ENCODE results near the gene GHITM.
A peak's percentile ranks its signal among the peaks of the same experiment; 100 is the strongest.
"Not testable (repeated sequence)": the region's sequence is repeated elsewhere in the genome, so short reads cannot be mapped to it uniquely, and the experiment has no call there.

Gene GHITM

DNA sequence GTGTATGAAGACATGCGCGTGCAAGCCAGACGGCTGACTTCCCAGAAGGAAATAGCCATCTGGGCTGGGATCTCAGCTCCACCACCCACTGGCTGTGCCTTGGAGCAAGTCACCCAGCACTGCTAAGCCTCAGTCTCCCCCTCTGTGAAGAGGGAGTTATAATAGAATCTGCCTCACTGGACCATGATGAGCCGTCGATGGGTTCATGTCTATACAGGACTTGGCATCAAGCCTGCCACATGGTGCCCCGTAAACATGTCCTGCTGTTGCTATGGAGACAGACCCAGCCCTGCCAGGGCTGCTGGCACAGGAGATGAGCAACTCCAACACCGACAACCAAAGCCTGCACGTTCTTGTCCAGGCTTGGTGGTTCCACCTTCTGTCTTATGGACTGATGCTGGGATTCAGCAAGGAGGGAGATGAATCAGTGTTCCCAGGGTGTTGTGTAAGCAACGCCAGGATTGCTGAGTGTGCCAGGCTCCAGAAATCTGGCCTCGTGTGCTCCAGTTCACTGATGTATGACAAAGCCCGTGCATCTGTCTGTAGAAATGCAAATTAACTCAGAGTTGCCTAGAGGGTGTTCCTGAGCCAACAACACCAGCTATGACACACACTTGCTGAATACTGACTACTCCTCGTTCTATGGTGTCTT, 39.9 kb downstream of the GHITM start:
- Histone ChIP-seq H3K36me3 (ENCODE audit: control insufficient read depth, low read depth, low read length) (no peaks in the 10 kb centered on the region), H3K9ac (ENCODE audit: low read length) (no peak overlapping the region), H3K4me1 (ENCODE audit: control insufficient read depth, low read depth, low read length) (no peaks in the 10 kb centered on the region), H3K27ac (ENCODE audit: low read length) (no peak overlapping the region), H3K27me3 (ENCODE audit: control insufficient read depth, insufficient read depth, low read length) (no peaks in the 10 kb centered on the region), H3K4me3 (ENCODE audit: low read length) (no peak overlapping the region), H3K9me3 (ENCODE audit: control insufficient read depth, low read depth, low read length) (no peaks in the 10 kb centered on the region)

DNA sequence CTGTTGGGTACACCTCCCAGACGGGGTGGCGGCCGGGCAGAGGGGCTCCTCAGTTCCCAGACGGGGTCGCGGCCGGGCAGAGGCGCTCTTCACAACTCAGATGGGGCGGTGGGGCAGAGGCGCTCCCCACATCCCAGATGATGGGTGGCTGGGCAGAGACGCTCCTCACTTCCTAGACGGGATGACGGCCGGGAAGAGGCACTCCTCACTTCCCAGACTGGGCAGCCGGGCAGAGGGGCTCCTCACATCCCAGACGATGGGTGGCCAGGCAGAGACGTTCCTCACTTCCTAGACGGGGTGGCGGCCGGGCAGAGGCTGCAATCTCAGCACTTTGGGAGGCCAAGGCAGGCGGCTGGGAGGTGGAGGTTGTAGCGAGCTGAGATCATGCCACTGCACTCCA, 41.1 kb downstream of the GHITM start:
- not testable (repeated sequence) for H3K9me3 ChIP-seq (ENCODE audit: control insufficient read depth, low read depth, low read length); H3K27me3 ChIP-seq (ENCODE audit: control insufficient read depth, insufficient read depth, low read length); H3K36me3 ChIP-seq (ENCODE audit: control insufficient read depth, low read depth, low read length); H3K4me3 ChIP-seq (ENCODE audit: low read length); H3K9ac ChIP-seq (ENCODE audit: low read length); H3K27ac ChIP-seq (ENCODE audit: low read length); H3K4me1 ChIP-seq (ENCODE audit: control insufficient read depth, low read depth, low read length)

DNA sequence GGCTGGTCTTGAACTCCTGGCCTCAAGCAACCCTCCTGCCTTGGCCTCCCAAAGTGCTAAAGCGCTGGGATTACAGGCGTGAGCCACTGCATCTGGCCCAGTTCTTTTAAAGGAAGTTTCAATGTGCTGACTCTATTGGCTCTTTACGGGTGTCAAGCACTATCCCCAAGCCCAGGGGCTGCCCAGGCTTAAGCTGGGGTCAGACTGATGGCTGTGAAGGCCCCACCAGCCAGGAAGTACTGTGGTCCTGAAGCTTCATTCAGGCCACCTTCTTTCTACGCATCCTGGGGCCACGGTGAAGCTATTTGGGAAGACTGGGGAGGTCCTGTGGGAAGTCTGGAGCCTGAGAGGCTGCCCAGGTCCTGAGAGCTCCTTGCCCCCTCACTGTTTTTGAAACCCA, 42.3 kb downstream of the GHITM start:
- Histone ChIP-seq H3K36me3 (ENCODE audit: control insufficient read depth, low read depth, low read length) (no peaks in the 10 kb centered on the region), H3K9ac (ENCODE audit: low read length) (no peak overlapping the region), H3K9me3 (ENCODE audit: control insufficient read depth, low read depth, low read length) (no peaks in the 10 kb centered on the region), H3K4me3 (ENCODE audit: low read length) (no peak overlapping the region), H3K27ac (ENCODE audit: low read length) (no peak overlapping the region), H3K4me1 (ENCODE audit: control insufficient read depth, low read depth, low read length) (no peaks in the 10 kb centered on the region), H3K27me3 (ENCODE audit: control insufficient read depth, insufficient read depth, low read length) (no peaks in the 10 kb centered on the region)

DNA sequence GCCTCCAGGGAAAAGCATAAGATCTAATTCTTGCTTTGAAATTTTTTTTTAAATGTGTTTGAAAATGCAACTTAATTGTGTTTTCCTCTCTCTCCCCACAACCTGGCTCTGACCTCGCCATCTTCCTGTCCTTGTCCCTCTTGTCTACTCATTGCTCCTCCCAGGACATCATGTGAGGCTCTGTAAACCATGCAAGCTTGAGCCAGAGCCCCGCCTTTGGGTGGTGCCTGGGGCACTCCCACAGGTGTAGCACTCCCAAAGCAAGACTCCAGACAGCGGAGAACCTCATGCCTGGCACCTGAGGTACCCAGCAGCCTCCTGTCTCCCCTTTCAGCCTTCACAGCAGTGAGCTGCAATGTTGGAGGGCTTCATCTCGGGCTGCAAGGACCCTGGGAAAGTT, 45.2 kb downstream of the GHITM start:
- Histone ChIP-seq H3K4me1 (ENCODE audit: control insufficient read depth, low read depth, low read length) (no peaks in the 10 kb centered on the region), H3K36me3 (ENCODE audit: control insufficient read depth, low read depth, low read length) (no peaks in the 10 kb centered on the region), H3K27ac (ENCODE audit: low read length) (no peak overlapping the region), H3K9me3 (ENCODE audit: control insufficient read depth, low read depth, low read length) (no peaks in the 10 kb centered on the region), H3K4me3 (ENCODE audit: low read length) (no peak overlapping the region), H3K27me3 (ENCODE audit: control insufficient read depth, insufficient read depth, low read length) (no peaks in the 10 kb centered on the region), H3K9ac (ENCODE audit: low read length) (no peak overlapping the region)

DNA sequence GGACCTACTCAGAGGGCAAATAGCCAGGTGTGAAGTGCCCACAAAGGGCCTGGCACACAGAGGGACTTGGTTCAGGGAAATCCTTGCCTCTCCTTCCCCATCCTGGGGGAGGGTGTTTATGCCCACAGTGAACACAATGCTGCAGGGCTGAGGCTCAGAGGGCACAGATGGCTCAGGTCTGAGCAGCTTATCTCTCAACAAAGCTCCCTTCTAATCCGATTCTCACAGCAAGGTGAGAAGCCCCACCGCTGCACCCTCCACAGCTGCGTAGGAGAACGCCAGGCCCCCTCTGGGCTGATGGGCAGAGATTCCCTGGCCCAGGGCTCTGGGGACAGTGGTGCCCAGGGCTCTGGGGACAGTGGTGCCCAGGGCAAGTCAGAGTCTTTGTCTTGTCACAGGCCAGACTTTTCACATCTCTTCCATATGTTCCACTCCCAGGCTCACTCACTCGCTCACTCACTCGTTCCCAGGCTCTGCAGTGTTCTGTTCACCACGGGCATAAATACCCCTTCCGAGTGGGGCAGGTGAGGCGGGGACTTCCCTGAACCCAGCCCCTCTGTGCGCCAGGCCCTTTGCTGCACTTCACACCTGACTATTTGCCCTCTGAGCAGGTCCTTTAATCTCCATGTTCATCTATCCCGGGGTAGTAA, 46.3 kb downstream of the GHITM start:
- H3K9me3 ChIP-seq (ENCODE audit: control insufficient read depth, low read depth, low read length) = no peaks in the 10 kb centered on the region
- H3K4me3 ChIP-seq (ENCODE audit: low read length) = no peak overlapping the region
- H3K27ac ChIP-seq (ENCODE audit: low read length) = no peak overlapping the region
- H3K9ac ChIP-seq (ENCODE audit: low read length) = no peak overlapping the region
- H3K36me3 ChIP-seq (ENCODE audit: control insufficient read depth, low read depth, low read length) = no peaks in the 10 kb centered on the region
- H3K27me3 ChIP-seq (ENCODE audit: control insufficient read depth, insufficient read depth, low read length) = no peaks in the 10 kb centered on the region
- no peaks in the 10 kb centered on the region for H3K4me1 ChIP-seq (ENCODE audit: control insufficient read depth, low read depth, low read length)

DNA sequence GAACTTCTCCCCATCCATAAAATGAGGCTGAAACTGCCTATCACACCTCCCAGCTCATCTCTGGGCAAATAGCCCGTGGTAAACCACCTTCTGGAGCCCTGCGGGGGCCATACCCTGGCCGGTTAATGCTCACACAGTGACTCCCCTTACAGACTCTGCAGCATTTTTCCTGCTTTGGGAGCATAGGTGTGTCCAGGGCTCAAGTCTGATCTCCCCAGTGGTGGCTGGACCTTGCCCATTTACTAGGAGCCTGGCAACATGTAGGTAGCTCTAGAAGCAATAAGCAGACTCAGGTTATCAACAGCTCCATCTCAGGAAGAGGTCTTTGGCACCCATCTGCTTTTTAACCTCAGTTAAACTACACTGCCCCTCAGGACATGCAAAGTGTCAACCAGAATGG, 49.5 kb downstream of the GHITM start:
- no peaks in the 10 kb centered on the region for H3K36me3 ChIP-seq (ENCODE audit: control insufficient read depth, low read depth, low read length)
- H3K9me3 ChIP-seq (ENCODE audit: control insufficient read depth, low read depth, low read length) = no peaks in the 10 kb centered on the region
- H3K4me3 ChIP-seq (ENCODE audit: low read length) = no peak overlapping the region
- H3K9ac ChIP-seq (ENCODE audit: low read length) = no peak overlapping the region
- no peaks in the 10 kb centered on the region for H3K4me1 ChIP-seq (ENCODE audit: control insufficient read depth, low read depth, low read length)
- no peak overlapping the region for H3K27ac ChIP-seq (ENCODE audit: low read length)
- H3K27me3 ChIP-seq (ENCODE audit: control insufficient read depth, insufficient read depth, low read length) = peaks cover 13% of the 10 kb centered on the region

DNA sequence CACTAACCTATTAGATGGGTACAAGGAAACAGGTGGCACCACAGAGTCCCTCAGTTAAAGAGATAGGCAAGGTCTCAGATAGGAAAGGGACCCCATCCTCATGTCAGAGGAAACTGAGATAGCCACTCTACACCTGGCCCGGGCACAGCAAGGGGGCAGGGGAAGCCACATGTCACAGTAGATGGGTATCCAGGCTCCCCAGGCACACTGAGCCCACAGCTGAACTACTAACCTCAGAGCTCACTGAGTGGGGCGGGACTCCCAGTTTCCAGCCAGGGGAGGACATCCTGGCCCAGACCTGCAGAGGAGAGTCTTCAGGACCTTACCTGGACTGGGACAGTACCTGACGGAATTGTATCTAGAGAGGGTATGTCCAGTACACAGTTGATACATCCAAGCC, 51.3 kb downstream of the GHITM start:
- H3K27me3 ChIP-seq (ENCODE audit: control insufficient read depth, insufficient read depth, low read length) = peaks cover 30% of the 10 kb centered on the region
- H3K4me3 ChIP-seq (ENCODE audit: low read length) = no peak overlapping the region
- no peak overlapping the region for H3K27ac ChIP-seq (ENCODE audit: low read length)
- H3K9ac ChIP-seq (ENCODE audit: low read length) = no peak overlapping the region
- H3K36me3 ChIP-seq (ENCODE audit: control insufficient read depth, low read depth, low read length) = no peaks in the 10 kb centered on the region
- H3K4me1 ChIP-seq (ENCODE audit: control insufficient read depth, low read depth, low read length) = no peaks in the 10 kb centered on the region
- no peaks in the 10 kb centered on the region for H3K9me3 ChIP-seq (ENCODE audit: control insufficient read depth, low read depth, low read length)

DNA sequence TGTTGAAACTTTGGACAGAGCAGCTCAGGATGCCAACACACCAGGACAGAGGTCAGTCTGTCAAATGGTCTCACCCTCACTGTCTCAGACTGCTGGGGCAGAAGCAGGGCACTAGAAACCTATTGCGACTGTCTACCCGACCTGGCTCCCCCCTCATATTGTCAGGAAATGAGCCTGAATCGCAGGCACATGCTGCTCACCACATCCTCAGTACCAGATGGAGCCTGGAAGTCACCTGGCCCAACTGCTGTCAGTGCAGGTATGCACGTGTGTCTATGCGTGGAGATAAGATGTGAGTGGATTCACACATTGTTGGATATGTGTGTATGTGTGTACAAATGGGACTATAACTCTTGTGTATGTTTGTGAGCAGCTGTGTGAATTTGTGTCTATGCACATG, 51.8 kb downstream of the GHITM start:
- H3K36me3 ChIP-seq (ENCODE audit: control insufficient read depth, low read depth, low read length) = no peaks in the 10 kb centered on the region
- H3K27ac ChIP-seq (ENCODE audit: low read length) = no peak overlapping the region
- no peak overlapping the region for H3K9ac ChIP-seq (ENCODE audit: low read length)
- no peaks in the 10 kb centered on the region for H3K4me1 ChIP-seq (ENCODE audit: control insufficient read depth, low read depth, low read length)
- H3K9me3 ChIP-seq (ENCODE audit: control insufficient read depth, low read depth, low read length) = no peaks in the 10 kb centered on the region
- peaks cover 35% of the 10 kb centered on the region for H3K27me3 ChIP-seq (ENCODE audit: control insufficient read depth, insufficient read depth, low read length)
- no peak overlapping the region for H3K4me3 ChIP-seq (ENCODE audit: low read length)

DNA sequence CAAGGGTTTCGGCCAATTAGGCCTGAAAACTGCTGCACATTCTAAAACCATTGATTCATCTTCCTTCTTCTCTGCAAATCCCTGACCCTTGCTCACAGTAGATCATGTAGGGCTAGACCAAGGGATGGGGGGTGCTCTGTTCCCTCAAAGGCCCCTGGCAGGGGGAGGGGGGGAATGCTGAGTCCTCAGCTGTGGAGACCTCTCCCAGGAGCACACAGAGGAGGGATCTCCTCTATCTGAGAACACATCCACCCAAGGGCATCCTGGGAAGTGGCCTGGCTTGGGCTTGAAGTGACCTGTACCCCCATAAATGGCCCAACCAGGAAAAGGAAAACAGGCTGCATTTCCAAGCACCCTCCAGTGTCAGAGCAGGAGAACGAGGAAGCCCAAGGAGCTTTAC, 54.0 kb downstream of the GHITM start:
- no peaks in the 10 kb centered on the region for H3K9me3 ChIP-seq (ENCODE audit: control insufficient read depth, low read depth, low read length)
- H3K27ac ChIP-seq (ENCODE audit: low read length) = no peak overlapping the region
- H3K4me1 ChIP-seq (ENCODE audit: control insufficient read depth, low read depth, low read length) = no peaks in the 10 kb centered on the region
- peaks cover 41% of the 10 kb centered on the region for H3K27me3 ChIP-seq (ENCODE audit: control insufficient read depth, insufficient read depth, low read length)
- no peak overlapping the region for H3K9ac ChIP-seq (ENCODE audit: low read length)
- no peak overlapping the region for H3K4me3 ChIP-seq (ENCODE audit: low read length)
- no peaks in the 10 kb centered on the region for H3K36me3 ChIP-seq (ENCODE audit: control insufficient read depth, low read depth, low read length)

DNA sequence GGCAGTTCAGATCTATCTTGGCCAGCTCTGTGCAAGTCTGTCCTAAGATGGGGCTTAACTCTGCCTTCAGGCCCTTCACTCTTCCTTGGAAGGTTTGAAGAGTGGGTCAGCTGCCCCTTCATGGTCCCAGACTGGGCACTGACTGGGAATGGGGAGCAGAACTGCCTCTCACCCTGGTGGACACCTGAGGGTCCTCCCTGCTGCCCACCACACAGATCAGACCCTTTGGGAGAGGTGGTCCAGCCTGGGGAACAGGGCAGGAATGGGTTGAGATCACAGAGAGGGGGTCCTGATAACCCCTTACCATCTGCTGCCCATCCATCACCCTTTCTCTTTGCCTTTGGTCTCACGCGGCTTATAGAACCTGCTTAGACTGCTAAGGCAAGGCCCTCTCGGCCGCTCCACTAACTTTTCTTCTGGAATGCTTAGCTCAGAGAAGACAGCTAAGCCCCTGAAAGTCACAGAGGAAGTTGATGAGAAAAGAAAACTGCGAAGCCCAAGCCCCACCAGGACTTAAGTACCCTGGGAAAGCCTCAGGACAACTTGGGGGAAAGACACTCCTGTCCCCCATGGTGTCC, 54.6 kb downstream of the GHITM start:
- no peaks in the 10 kb centered on the region for H3K36me3 ChIP-seq (ENCODE audit: control insufficient read depth, low read depth, low read length)
- no peaks in the 10 kb centered on the region for H3K4me1 ChIP-seq (ENCODE audit: control insufficient read depth, low read depth, low read length)
- H3K4me3 ChIP-seq (ENCODE audit: low read length) = peak overlapping the region; percentile 63
- H3K9me3 ChIP-seq (ENCODE audit: control insufficient read depth, low read depth, low read length) = no peaks in the 10 kb centered on the region
- H3K27me3 ChIP-seq (ENCODE audit: control insufficient read depth, insufficient read depth, low read length) = peaks cover 41% of the 10 kb centered on the region
- H3K27ac ChIP-seq (ENCODE audit: low read length) = no peak overlapping the region
- no peak overlapping the region for H3K9ac ChIP-seq (ENCODE audit: low read length)

DNA sequence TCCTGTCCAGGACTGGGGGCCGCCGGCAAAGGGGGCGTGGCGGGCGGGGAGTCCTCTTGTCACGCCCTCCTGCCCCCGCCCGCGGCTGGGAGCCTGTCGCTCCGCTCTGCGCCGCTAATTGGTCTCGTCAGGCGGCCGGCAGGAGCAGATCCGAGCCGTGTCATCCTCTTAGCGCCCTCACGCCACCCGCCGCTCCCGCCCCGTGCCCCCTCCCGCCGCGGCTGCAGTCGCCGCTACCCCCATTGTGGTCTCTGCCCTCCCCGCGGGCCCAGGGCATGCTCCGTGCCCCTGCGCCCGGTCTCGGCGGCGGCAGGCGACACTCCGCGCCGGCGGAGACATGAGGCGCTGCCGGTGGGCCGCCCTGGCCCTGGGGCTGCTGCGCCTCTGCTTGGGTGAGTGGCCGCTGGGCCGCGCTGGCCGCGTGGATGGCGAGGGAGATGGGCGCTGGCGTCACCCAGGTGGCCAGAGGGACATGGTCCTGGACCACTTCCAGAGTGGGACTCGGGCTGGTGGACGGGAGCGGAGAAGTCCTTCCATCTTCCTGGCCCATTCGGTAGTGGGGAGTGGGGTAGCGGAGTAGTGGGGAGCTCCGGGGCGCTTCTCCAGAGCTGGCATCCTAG, 55.2 kb downstream of the GHITM start, which contains the start of gene CDHR1:
Gene CDHR1, plus strand, starts transcription at position 114 of the 620 bp plus-strand sequence. Its CDS starts 224 bp downstream, at position 338.
- peak within 1 kb of the TSS; percentile 63 for H3K4me3 ChIP-seq (ENCODE audit: low read length)
- H3K9me3 ChIP-seq (ENCODE audit: control insufficient read depth, low read depth, low read length) = no peaks in the 10 kb centered on the region
- H3K27me3 ChIP-seq (ENCODE audit: control insufficient read depth, insufficient read depth, low read length) = peaks cover 41% of the 10 kb centered on the region
- H3K27ac ChIP-seq (ENCODE audit: low read length) = no peak within 1 kb of the TSS
- no peaks in the 10 kb centered on the region for H3K36me3 ChIP-seq (ENCODE audit: control insufficient read depth, low read depth, low read length)
- no peaks in the 10 kb centered on the region for H3K4me1 ChIP-seq (ENCODE audit: control insufficient read depth, low read depth, low read length)
- H3K9ac ChIP-seq (ENCODE audit: low read length) = no peak within 1 kb of the TSS
